Activated naive CD4-positive, alpha-beta T cell treated with anti-CD3 and anti-CD28 coated beads, Interleukin-2, amount 50 U/mL, for 16 hours (primary cell): ENCODE measurements around the gene FBXO30.

Source experiments
- DNase-seq: peaks from one replicate; pipeline ENCODE4 v3.0.0-alpha.2; 2020

Gene FBXO30

DNA sequence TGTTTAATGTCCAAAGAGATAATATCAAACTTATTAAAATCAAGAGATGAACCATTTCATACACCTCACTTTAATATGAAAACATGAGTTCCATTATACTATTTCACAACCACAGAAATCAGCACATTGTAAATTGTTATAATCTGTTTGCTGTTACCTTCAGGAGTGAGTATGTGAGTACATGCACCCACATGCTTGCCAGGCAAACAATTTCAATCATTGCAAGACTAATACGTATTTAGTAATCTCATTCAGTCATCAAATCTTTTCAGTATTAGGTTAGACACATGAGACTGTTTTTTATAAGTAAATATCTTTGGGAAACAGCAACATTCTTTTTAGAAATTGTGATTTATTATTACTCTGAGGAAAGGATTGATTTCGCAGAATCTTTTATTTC, 70.0 kb downstream of the FBXO30 start:
- no peak for DNase-seq
